Body of pancreas (tissue), 4 donors: ENCODE results near the gene MMADHC.

Experiments
- CTCF ChIP-seq, 7 experiments: fragments of 450-650 bp in 4 of 7; fragments of 200-600 bp in 3 of 7; sonication (generic) in 3 of 7; IDR thresholded peaks; one replicate each; pipeline ENCODE4 v1.5.1; 2016 to 2019; ENCODE audit warnings: antibody characterized with exemption in 7 of 7
- POLR2A ChIP-seq, 3 donors: fragments of 450-650 bp; IDR thresholded peaks; one replicate each; pipeline ENCODE4 v1.6.1; 2016; ENCODE audit warnings: antibody characterized with exemption in 3 of 3, mild to moderate bottlenecking in 2 of 3

GRCh38 chr2:149527998-149528755 is 59.4 kb downstream of the MMADHC start:
- no peak for TF ChIP-seq CTCF (IDR thresholded peaks at IDR 0.05)
- TF ChIP-seq POLR2A (IDR thresholded peaks at IDR 0.05): no peak
